HEK293 (cell line): ENCODE results near the gene SLC7A1.

Experiments
- CTCF ChIA-PET: fragments of 350-600 bp; formaldehyde crosslinking; extraction: SDS; loops from one replicate; lab custom pipeline; 2021; ENCODE audit warnings: antibody characterized with exemption; lab: Yijun Ruan, JAX
- POLR2A ChIA-PET: fragments of 300-600 bp; formaldehyde crosslinking; extraction: SDS; loops from one replicate; lab custom pipeline; 2020; ENCODE audit warnings: antibody characterized with exemption, inconsistent platforms; lab: Yijun Ruan, JAX
- H3K27ac ChIP-seq: fragments of 200-500 bp; sonication (Bioruptor generic); 2 replicates; pipeline ENCODE4 v1.5.1; 2014; ENCODE audit warnings: low read depth, low read length, control low read depth, inconsistent platforms; ENCODE audit errors: extremely low read depth
- H3K36me3 ChIP-seq, 2 experiments: fragments of 200-500 bp in 1 of 2; sonication (Bioruptor generic) in 1 of 2; 1 replicate in 1 of 2; 2 replicates in 1 of 2; pipeline ENCODE4 v1.5.1; 2014 to 2017; ENCODE audit warnings: inconsistent platforms in 2 of 2, low read length in 2 of 2; ENCODE audit not compliant: control insufficient read depth in 2 of 2, insufficient read depth in 1 of 2
- H3K4me1 ChIP-seq: fragments of 200-500 bp; sonication (Bioruptor generic); 2 replicates; pipeline ENCODE4 v1.5.1; 2014; ENCODE audit warnings: mild to moderate bottlenecking, low read length, inconsistent platforms; ENCODE audit not compliant: control insufficient read depth, insufficient read depth
- H3K4me3 ChIP-seq: 2 replicates; pipeline ENCODE4 v1.5.1; 2011; ENCODE audit warnings: low read depth, mild to moderate bottlenecking, control low read depth, low read length, moderate library complexity
- H3K9me3 ChIP-seq: fragments of 200-500 bp; sonication (Bioruptor generic); 2 replicates; pipeline ENCODE4 v1.5.1; 2014; ENCODE audit warnings: low read depth, low read length, inconsistent platforms; ENCODE audit not compliant: control insufficient read depth, insufficient read depth
- ATF2 ChIP-seq: fragments of 450-650 bp; formaldehyde crosslinking; IDR thresholded peaks from 2 replicates; pipeline ENCODE4 v1.5.1; 2016; ENCODE audit warnings: missing biosample characterization, missing genetic modification characterization, low read depth
- IKZF3 ChIP-seq: fragments of 450-650 bp; IDR thresholded peaks from 2 replicates; pipeline ENCODE4 v1.5.0; 2018; ENCODE audit warnings: missing biosample characterization, mild to moderate bottlenecking, missing genetic modification characterization, moderate library complexity
- KLF1 ChIP-seq: fragments of 450-650 bp; formaldehyde crosslinking; IDR thresholded peaks from 2 replicates; pipeline ENCODE4 v1.5.1; 2016; ENCODE audit warnings: missing biosample characterization, missing genetic modification characterization
- KLF8 ChIP-seq: fragments of 450-650 bp; formaldehyde crosslinking; IDR thresholded peaks from 2 replicates; pipeline ENCODE4 v1.5.1; 2016; ENCODE audit warnings: missing biosample characterization, missing genetic modification characterization
- PBX3 ChIP-seq: sonication (generic); formaldehyde crosslinking; IDR thresholded peaks from 2 replicates; pipeline ENCODE4 v1.8.1; 2022; ENCODE audit warnings: mild to moderate bottlenecking, moderate library complexity, missing genetic modification reagents
- PRDM4 ChIP-seq: fragments of 450-650 bp; formaldehyde crosslinking; IDR thresholded peaks from 2 replicates; pipeline ENCODE4 v1.5.1; 2017; ENCODE audit warnings: missing biosample characterization, missing genetic modification characterization
- SP7 ChIP-seq: fragments of 450-650 bp; formaldehyde crosslinking; IDR thresholded peaks from 2 replicates; pipeline ENCODE4 v1.5.1; 2016; ENCODE audit warnings: missing biosample characterization, missing genetic modification characterization
- ZBTB11 ChIP-seq: fragments of 450-650 bp; formaldehyde crosslinking; conservative IDR thresholded peaks from 2 replicates; pipeline ENCODE4 v1.5.1; 2016; ENCODE audit warnings: low read depth, missing biosample characterization, missing genetic modification characterization
- ZBTB7A ChIP-seq: fragments of 450-650 bp; formaldehyde crosslinking; IDR thresholded peaks from 2 replicates; pipeline ENCODE4 v1.5.1; 2016; ENCODE audit warnings: low read depth, missing biosample characterization, missing genetic modification characterization
- ZNF146 ChIP-seq: fragments of 450-650 bp; formaldehyde crosslinking; IDR thresholded peaks from 2 replicates; pipeline ENCODE4 v1.5.1; 2016; ENCODE audit warnings: missing biosample characterization, missing genetic modification characterization
- ZNF155 ChIP-seq: fragments of 450-650 bp; formaldehyde crosslinking; IDR thresholded peaks from 2 replicates; pipeline ENCODE4 v1.5.1; 2016; ENCODE audit warnings: missing biosample characterization, missing genetic modification characterization
- ZNF354C ChIP-seq: fragments of 450-650 bp; formaldehyde crosslinking; IDR thresholded peaks from 2 replicates; pipeline ENCODE4 v1.5.1; 2016; ENCODE audit warnings: missing biosample characterization, missing genetic modification characterization, low read depth, borderline replicate concordance
- ZNF513 ChIP-seq: fragments of 450-650 bp; IDR thresholded peaks from 2 replicates; pipeline ENCODE4 v1.5.1; 2018; ENCODE audit warnings: missing biosample characterization, missing genetic modification characterization
- ZNF544 ChIP-seq: fragments of 450-650 bp; formaldehyde crosslinking; IDR thresholded peaks from 2 replicates; pipeline ENCODE4 v1.5.0; 2017; ENCODE audit warnings: missing biosample characterization, missing genetic modification characterization
- ZNF548 ChIP-seq: fragments of 450-650 bp; formaldehyde crosslinking; IDR thresholded peaks from 2 replicates; pipeline ENCODE4 v1.5.1; 2016; ENCODE audit warnings: missing biosample characterization, missing genetic modification characterization
- ZNF621 ChIP-seq: fragments of 450-650 bp; formaldehyde crosslinking; IDR thresholded peaks from 2 replicates; pipeline ENCODE4 v1.5.1; 2017; ENCODE audit warnings: missing biosample characterization, missing genetic modification characterization
- ZNF76 ChIP-seq: fragments of 450-650 bp; formaldehyde crosslinking; IDR thresholded peaks from 2 replicates; pipeline ENCODE4; 2016; ENCODE audit warnings: low read depth, missing biosample characterization, missing genetic modification characterization, borderline replicate concordance
- ZSCAN18 ChIP-seq: fragments of 450-650 bp; formaldehyde crosslinking; IDR thresholded peaks from 2 replicates; pipeline ENCODE4 v1.5.1; 2016; ENCODE audit warnings: missing biosample characterization, missing genetic modification characterization
- ZSCAN23 ChIP-seq: fragments of 450-650 bp; formaldehyde crosslinking; IDR thresholded peaks from 2 replicates; pipeline ENCODE4 v1.5.1; 2016; ENCODE audit warnings: missing biosample characterization, missing genetic modification characterization
- TF ChIP-seq, protein P1 (sequence below): fragments of 450-650 bp; formaldehyde crosslinking; IDR thresholded peaks from 2 replicates; pipeline ENCODE4 v1.5.1; 2016; ENCODE audit warnings: missing biosample characterization, missing genetic modification characterization
- TF ChIP-seq, protein P2 (sequence below): fragments of 450-650 bp; formaldehyde crosslinking; IDR thresholded peaks from 2 replicates; pipeline ENCODE4 v1.5.1; 2016; ENCODE audit warnings: missing biosample characterization, missing genetic modification characterization

SLC7A1 gene

DNA sequence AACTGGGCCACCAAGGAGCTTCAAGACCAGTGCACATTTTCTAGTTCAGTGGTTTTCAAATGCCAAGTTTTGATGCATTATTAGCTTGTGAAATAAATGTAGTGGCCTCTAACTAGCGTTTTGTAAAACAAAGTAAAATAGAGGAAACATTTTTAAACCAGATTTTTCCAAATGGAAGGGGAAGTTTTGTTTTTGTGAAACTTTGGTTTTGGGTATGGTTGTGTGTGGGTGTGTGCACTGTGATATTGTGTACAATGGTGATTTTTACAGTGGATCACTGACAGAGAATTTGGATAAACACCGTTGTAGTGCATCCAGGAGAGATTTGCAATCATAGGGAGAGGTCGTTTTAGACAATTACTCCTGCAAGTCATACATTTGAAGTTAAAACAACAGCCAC, 108.9 kb downstream of the SLC7A1 start:
- POLR2A ChIA-PET = no interaction called here
- H3K4me1 ChIP-seq = peaks cover 3% of the 10 kb centered on the region; the same call in 1 of the 2 replicates
- CTCF ChIA-PET = no interaction called here
- no peak overlapping the region for H3K27ac ChIP-seq
- no peaks in the 10 kb centered on the region for H3K9me3 ChIP-seq
- H3K36me3 ChIP-seq = no peaks in the 10 kb centered on the region
- no peak for TF ChIP-seq ZNF513 (tag by site-specific recombination)
- no peak for TF ChIP-seq ZNF354C (tag by site-specific recombination)
- no peak for TF ChIP-seq ZNF146
- no peak for TF ChIP-seq ZNF155
- no peak for TF ChIP-seq ZNF76 (tag by site-specific recombination)
- TF ChIP-seq, protein P1, sequence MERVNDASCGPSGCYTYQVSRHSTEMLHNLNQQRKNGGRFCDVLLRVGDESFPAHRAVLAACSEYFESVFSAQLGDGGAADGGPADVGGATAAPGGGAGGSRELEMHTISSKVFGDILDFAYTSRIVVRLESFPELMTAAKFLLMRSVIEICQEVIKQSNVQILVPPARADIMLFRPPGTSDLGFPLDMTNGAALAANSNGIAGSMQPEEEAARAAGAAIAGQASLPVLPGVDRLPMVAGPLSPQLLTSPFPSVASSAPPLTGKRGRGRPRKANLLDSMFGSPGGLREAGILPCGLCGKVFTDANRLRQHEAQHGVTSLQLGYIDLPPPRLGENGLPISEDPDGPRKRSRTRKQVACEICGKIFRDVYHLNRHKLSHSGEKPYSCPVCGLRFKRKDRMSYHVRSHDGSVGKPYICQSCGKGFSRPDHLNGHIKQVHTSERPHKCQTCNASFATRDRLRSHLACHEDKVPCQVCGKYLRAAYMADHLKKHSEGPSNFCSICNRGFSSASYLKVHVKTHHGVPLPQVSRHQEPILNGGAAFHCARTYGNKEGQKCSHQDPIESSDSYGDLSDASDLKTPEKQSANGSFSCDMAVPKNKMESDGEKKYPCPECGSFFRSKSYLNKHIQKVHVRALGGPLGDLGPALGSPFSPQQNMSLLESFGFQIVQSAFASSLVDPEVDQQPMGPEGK = no peak
- TF ChIP-seq PBX3 (CRISPR knock-in tag) = no peak
- no peak for TF ChIP-seq ZBTB11 (tag by site-specific recombination)
- TF ChIP-seq ZSCAN23 = no peak
- TF ChIP-seq ZNF548 = no peak
- TF ChIP-seq ATF2 = no peak
- H3K4me3 ChIP-seq = no peak overlapping the region

DNA sequence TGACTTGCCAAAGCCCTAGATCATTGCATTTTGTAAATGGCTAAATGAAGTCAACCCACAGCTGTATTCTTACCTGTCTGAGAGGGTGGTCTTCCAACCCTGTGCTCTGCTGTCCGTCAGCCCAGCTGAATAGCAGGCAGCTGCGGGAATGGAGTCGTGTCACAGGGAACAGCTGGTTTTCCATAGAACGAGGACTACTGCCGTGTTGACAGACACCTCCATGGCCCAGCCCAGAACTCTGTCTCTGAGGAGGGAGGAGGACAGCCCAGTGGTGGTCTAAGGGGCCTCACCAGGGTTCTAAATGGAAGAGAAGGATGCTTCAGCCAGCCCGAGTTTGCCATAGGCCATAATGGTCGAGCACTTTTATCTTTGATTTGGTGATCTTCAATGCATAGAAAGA, 110.7 kb downstream of the SLC7A1 start:
- ChIA-PET CTCF (interaction anchor here (1.4 kb wide), 1 partner anchor 13 kb away, joined by 8 read pairs; no protein-coding TSS in a partner anchor), POLR2A (no interaction called here)
- Histone ChIP-seq H3K36me3 (no peaks in the 10 kb centered on the region), H3K4me1 (peaks cover 3% of the 10 kb centered on the region; the same call in 1 of the 2 replicates), H3K4me3 (no peak overlapping the region), H3K9me3 (no peaks in the 10 kb centered on the region), H3K27ac (no peak overlapping the region)
- no peak for TF ChIP-seq KLF8
- TF ChIP-seq ZNF621 (tag by site-specific recombination) = no peak
- TF ChIP-seq ZNF544 (tag by site-specific recombination) = no peak
- TF ChIP-seq ZBTB7A (tag by site-specific recombination) = no peak
- TF ChIP-seq KLF1 (tag by site-specific recombination) = no peak
- TF ChIP-seq SP7 (tag by site-specific recombination) = no peak
- no peak for TF ChIP-seq PRDM4
- no peak for TF ChIP-seq ZSCAN18 (tag by site-specific recombination)
- no peak for TF ChIP-seq IKZF3 (tag by site-specific recombination)
- TF ChIP-seq, protein P2, sequence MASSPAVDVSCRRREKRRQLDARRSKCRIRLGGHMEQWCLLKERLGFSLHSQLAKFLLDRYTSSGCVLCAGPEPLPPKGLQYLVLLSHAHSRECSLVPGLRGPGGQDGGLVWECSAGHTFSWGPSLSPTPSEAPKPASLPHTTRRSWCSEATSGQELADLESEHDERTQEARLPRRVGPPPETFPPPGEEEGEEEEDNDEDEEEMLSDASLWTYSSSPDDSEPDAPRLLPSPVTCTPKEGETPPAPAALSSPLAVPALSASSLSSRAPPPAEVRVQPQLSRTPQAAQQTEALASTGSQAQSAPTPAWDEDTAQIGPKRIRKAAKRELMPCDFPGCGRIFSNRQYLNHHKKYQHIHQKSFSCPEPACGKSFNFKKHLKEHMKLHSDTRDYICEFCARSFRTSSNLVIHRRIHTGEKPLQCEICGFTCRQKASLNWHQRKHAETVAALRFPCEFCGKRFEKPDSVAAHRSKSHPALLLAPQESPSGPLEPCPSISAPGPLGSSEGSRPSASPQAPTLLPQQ (tag by site-specific recombination) = no peak
